ENCODE results near the gene PEX5L.

GRCh38 chr3:180048103-180048502 lies 11.4 kb upstream of the PEX5L start:
- TF ChIP-seq CTCF (IDR thresholded peaks at IDR 0.05) (no peak), SMAD3 (CRISPR knock-in tag; IDR thresholded peaks at IDR 0.05; ENCODE audit: borderline replicate concordance) (no peak), NR3C1 (CRISPR knock-in tag; conservative IDR thresholded peaks at IDR 0.05; ENCODE audit: low read depth) (no peak), MLX (CRISPR knock-in tag; IDR thresholded peaks at IDR 0.05) (no peak), SMAD4 (CRISPR knock-in tag; IDR thresholded peaks at IDR 0.05) (no peak), ZBTB43 (CRISPR knock-in tag; IDR thresholded peaks at IDR 0.05) (no peak)
- TF ChIP-seq, protein P1, sequence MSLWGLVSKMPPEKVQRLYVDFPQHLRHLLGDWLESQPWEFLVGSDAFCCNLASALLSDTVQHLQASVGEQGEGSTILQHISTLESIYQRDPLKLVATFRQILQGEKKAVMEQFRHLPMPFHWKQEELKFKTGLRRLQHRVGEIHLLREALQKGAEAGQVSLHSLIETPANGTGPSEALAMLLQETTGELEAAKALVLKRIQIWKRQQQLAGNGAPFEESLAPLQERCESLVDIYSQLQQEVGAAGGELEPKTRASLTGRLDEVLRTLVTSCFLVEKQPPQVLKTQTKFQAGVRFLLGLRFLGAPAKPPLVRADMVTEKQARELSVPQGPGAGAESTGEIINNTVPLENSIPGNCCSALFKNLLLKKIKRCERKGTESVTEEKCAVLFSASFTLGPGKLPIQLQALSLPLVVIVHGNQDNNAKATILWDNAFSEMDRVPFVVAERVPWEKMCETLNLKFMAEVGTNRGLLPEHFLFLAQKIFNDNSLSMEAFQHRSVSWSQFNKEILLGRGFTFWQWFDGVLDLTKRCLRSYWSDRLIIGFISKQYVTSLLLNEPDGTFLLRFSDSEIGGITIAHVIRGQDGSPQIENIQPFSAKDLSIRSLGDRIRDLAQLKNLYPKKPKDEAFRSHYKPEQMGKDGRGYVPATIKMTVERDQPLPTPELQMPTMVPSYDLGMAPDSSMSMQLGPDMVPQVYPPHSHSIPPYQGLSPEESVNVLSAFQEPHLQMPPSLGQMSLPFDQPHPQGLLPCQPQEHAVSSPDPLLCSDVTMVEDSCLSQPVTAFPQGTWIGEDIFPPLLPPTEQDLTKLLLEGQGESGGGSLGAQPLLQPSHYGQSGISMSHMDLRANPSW (CRISPR knock-in tag; conservative IDR thresholded peaks at IDR 0.05; ENCODE audit: low read depth): no peak

Data from WTC11 (cell line).